Measurements from ENCODE around the gene ETV5.

Gene ETV5

GRCh38 chr3:186124592-186124991, 15.7 kb upstream of the ETV5 start:
- no peak for DNase-seq (ENCODE audit: low read depth in 2 of 2, low spot score in 1 of 2)

DNA sequence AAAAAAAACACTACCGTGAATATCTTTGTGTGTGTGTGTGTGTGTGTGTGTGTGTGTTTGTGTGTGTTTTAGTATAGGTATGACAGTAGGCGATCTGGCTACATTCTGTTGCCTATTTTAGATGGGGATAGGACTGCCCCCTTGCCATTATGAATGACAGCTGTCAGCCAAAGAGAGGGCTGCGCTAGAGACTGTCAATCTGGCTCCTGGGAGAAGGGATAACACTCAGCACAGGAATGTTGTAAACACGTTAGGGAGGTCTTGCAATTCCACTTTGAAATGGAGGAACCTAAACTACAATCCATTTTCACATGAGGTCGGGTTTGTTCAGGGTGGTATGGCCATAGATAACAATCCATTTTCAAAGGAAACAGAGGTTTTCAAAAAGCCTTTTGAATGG, 14.1 kb upstream of the ETV5 start:
- no peak for DNase-seq (ENCODE audit: low read depth in 2 of 2, low spot score in 1 of 2)

DNA sequence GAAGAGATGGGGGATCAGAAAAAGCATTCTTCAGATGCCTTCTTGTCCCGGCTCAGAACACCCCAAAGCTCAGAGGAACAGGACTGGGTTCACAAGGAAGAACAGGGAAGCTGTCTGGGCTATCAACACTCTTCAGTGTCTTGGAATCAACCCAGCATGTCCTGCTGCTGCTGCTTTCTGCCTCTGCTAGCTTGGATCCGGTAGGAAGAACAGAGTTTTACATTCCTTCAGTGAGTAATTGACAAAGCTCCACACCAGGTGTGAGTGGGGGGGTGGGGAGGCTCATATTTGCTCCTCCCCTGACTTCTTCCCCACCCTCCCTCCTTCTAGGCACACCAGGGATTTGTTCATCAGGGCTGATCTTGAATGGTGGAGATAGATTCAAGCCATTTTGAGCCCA, 13.1 kb upstream of the ETV5 start:
- DNase-seq (ENCODE audit: low read depth in 2 of 2, low spot score in 1 of 2): no peak

- DNase-seq (ENCODE audit: low read depth in 2 of 2, low spot score in 1 of 2): no peak
Observed at GRCh38 chr3:186121278-186121677, 12.4 kb upstream of the ETV5 start.

- no peak for DNase-seq (ENCODE audit: low read depth in 2 of 2, low spot score in 1 of 2)
Observed at GRCh38 chr3:186119499-186119898, 10.6 kb upstream of the ETV5 start.

GRCh38 chr3:186118692-186119091, 9.8 kb upstream of the ETV5 start:
- no peak for DNase-seq (ENCODE audit: low read depth in 2 of 2, low spot score in 1 of 2)

GRCh38 chr3:186117521-186118134, 8.7 kb upstream of the ETV5 start:
- no peak for DNase-seq (ENCODE audit: low read depth in 2 of 2, low spot score in 1 of 2)

- no peak for DNase-seq (ENCODE audit: low read depth in 2 of 2, low spot score in 1 of 2)
Observed at GRCh38 chr3:186115239-186115996, 6.5 kb upstream of the ETV5 start.

DNA sequence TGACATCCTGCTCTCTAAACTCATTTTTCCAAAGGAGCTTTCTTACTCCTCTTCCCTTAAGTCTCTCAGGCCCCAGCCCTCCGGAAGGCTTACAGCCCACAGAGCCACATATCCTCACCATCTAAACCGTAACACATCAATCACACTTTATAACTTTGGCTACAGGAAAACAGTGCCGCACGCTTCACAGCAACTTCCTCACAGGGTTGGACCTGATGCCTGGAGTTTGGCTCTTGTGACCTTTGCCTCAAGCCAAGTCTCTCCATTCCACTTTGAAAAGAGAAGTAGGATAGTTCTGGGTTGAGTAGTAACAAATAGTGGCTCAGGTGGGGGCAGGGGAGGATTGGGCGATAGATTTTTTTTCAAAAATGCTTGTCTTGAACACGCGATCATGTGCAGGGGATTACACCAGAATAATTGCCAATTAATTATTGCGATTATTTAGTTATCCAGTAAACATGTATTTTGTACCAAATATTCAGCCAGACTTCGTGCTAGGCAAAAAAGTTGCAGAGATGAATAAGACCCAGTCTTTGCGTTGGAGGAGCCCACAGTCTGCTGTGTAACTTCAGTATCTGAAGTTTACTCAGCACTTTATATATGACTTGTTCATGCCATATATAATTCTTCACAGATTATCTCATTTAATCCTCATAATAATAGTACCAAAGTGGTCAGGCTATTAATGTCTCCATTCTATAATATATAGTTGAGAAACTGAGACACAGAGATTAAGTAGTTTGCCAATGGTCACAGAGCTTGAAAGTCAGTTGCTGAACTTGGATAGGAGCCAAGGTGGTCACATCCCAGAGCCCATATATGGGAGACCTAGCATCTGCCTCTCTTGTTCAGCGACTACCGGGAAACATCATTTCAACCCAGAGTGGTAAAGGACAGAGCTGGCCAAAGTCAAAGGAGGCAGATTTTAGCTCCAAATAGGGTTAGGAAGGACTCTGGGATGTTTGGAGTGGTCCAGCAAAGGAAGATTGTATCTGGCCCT, 2.4 kb upstream of the ETV5 start:
- DNase-seq (ENCODE audit: low read depth in 2 of 2, low spot score in 1 of 2): no peak

DNA sequence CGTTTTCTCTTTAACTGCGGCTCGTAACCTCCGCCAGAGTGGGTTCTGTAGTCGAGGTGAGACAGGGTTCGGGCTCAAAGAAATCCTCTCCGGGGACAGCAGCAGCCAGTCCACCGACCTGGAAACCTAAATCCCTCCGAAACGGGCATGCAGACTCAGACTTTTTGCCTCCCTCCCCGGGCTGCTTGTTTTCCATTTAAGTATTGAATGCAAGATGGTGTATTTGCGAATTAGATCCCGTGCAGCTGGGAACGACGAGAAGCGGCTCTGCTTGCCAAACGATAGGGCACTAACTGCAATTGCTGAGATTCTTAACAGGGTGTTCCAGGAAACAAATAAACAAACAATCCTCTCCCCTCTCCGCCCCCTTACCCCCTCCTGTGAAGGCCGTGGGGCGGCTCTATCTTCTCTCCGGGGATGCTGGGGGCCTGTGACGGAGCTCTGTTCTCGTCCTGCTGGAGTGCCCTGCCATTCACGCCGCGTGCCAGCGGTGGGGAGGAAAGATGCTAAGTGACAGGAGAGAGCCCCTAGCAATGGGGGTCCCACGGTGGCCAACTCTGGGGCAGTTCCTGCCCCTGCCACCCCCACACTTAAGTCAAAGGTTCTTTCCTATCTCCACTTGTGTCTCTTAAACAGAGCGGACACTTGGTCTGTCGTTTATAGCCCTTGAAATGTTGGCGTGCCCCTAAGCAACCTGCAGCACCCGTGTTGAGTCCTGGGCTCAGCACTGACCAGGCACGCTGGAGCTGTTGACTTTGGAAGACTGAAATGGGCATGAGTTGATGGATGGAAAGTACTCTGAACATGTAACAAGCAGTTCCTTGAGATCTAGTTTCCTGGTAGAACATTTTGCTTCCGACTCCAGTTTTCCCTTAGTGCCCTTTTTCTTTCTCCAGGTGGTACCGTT, 1.3 kb upstream of the ETV5 start:
- no peak for DNase-seq (ENCODE audit: low read depth in 2 of 2, low spot score in 1 of 2)

GRCh38 chr3:186108106-186108940, 566 bp downstream of the ETV5 start:
- no peak for DNase-seq (ENCODE audit: low read depth in 2 of 2, low spot score in 1 of 2)

DNA sequence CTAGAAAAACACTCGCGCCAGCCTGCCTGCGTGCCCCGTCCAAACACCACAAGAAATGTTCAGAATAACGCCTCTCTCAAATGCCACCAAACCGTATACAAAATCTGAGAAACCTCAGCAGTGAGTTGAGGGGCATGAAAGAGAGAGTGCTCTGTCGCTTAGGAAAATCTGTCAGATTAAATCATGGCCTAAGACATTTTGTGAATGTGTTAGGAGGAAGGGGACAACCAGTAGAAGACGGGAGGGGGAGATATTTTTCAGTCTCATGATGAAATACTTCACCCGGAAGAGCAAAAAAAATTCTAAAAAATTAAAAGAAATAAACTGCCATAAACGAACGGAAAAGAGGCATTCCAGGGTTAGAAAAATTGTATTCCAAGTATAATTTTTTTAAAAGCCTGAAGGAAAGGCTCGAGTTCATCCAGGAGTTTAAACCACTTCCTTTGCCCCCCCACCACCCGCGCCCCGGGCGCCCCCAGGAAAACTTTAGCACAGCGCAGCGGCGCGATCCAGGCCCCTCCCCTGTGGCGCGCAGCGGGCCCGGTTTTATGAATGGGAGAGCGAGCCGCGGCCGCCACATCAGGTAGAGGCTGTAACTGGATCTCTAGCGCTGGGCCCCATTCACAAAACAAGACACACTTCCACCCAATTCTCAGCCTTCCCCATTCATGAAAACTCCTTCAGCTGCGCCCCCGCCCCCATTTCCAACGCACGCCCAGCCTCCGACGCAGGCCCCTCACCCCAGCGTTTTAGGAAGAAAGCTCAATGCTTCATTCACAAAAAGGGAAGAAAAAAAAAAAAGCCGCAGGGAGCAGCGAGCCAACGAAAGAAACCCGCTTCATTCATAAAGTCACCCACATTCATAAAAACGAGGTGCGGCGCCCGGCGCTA, 1.4 kb downstream of the ETV5 start:
- no peak for DNase-seq (ENCODE audit: low read depth in 2 of 2, low spot score in 1 of 2)

- no peak for DNase-seq (ENCODE audit: low read depth in 2 of 2, low spot score in 1 of 2)
Observed at GRCh38 chr3:186105543-186105942, 3.3 kb downstream of the ETV5 start.

DNA sequence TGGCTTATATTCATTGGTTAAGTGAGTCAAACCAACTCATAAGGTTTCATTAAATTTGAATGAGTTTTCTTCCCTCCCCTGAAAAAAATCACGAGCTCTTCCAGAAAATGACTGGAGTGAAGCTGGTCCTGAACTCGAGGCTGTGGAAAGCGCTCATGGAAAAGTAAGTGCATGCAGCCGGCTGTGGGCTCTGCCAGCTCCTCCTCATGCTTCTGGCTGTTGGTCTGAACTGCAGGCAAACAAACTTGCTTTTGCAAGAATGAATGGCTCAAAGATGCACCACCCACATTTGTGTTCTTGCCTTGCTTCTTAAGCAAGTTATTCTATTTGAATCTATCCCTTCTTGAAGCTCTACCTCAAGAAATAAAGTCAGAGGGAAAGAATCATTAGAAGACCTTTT, 6.2 kb downstream of the ETV5 start:
- no peak for DNase-seq (ENCODE audit: low read depth in 2 of 2, low spot score in 1 of 2)

GRCh38 chr3:186100398-186100797, 8.5 kb downstream of the ETV5 start:
- no peak for DNase-seq (ENCODE audit: low read depth in 2 of 2, low spot score in 1 of 2)

DNA sequence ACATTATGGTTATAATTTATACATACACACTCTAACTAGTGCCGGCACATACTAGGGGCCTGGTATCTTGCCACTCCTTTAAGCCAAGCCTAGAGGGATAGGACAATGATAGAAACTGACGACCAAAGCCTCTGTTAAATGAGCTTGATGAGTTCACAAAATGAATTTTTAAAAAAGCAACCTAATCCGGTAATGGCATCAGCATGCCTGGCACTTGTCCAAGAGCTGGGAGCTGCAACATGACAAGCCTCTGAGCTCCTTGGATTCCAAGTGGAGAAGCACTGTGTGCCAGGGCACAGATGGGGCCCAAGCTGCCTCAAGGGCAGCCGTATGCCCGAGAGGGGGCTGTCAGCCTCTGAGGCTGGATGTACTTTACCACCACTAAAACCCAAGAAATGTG, 9.7 kb downstream of the ETV5 start:
- DNase-seq (ENCODE audit: low read depth in 2 of 2, low spot score in 1 of 2): no peak

GRCh38 chr3:186098740-186099139, 10.1 kb downstream of the ETV5 start:
- DNase-seq (ENCODE audit: low read depth in 2 of 2, low spot score in 1 of 2): no peak

GRCh38 chr3:186097663-186098451, 11.0 kb downstream of the ETV5 start:
- DNase-seq (ENCODE audit: low read depth in 2 of 2, low spot score in 1 of 2): no peak
